Suprapubic skin (tissue), 4 donors: ENCODE measurements around the gene AGBL1. TPM values are rescaled to one million over a fixed set of nuclear protein-coding genes. Genes with fewer than 3 reads are reported as not detected.

ENCODE experiments used
- DNase-seq, 2 donors: peaks; one replicate each; pipeline ENCODE4 v3.0.0-alpha.2; 2019; ENCODE audit warnings: low spot score in 2 of 2
- H3K27ac ChIP-seq: fragments of 200-600 bp; sonication (generic); one replicate; pipeline ENCODE4 v1.5.1; 2019
- H3K27me3 ChIP-seq: fragments of 200-600 bp; sonication (generic); one replicate; pipeline ENCODE4 v1.5.1; 2019
- H3K36me3 ChIP-seq: fragments of 200-600 bp; sonication (generic); one replicate; pipeline ENCODE4 v1.5.1; 2019
- H3K4me1 ChIP-seq: fragments of 200-600 bp; sonication (generic); one replicate; pipeline ENCODE4 v1.5.1; 2019
- H3K4me3 ChIP-seq: fragments of 200-600 bp; sonication (generic); one replicate; pipeline ENCODE4 v1.5.1; 2019; ENCODE audit warnings: mild to moderate bottlenecking
- H3K9me3 ChIP-seq: fragments of 200-600 bp; sonication (generic); one replicate; pipeline ENCODE4 v1.5.1; 2019
- EP300 ChIP-seq: sonication (generic); formaldehyde crosslinking; IDR thresholded peaks from one replicate; pipeline ENCODE4 v1.6.1; 2017; ENCODE audit warnings: antibody characterized with exemption
- POLR2A ChIP-seq, 2 donors: fragments of 450-650 bp; IDR thresholded peaks; one replicate each; pipeline ENCODE4 v1.6.1; 2017; ENCODE audit warnings: antibody characterized with exemption in 2 of 2, mild to moderate bottlenecking in 2 of 2, moderate library complexity in 2 of 2
- POLR2AphosphoS5 ChIP-seq, 3 donors: sonication (generic); formaldehyde crosslinking; IDR thresholded peaks; one replicate each; pipeline ENCODE4 v1.6.1; 2017; ENCODE audit warnings: antibody characterized with exemption in 3 of 3
- WGBS: methylation state at CpG from one replicate; pipeline ENCODE4 v1.1.5; 2018; 5-methylcytosine and 5-hydroxymethylcytosine counted together
- total RNA-seq, 4 donors: library from RNA; depleted of rRNA; stranded (reverse); fragments of >200 nt; gene quantifications; one replicate each; pipeline ENCODE4 v1.1.0, GENCODE V29; 2016
- TF ChIP-seq, protein P1 (sequence below), 2 donors: fragments of 200-600 bp in 1 of 2; fragments of 450-650 bp in 1 of 2; sonication (generic) in 1 of 2; IDR thresholded peaks; one replicate each; pipeline ENCODE4 v1.5.1; 2016 to 2019; ENCODE audit warnings: antibody characterized with exemption in 2 of 2, mild to moderate bottlenecking in 1 of 2, moderate library complexity in 1 of 2

Gene AGBL1
- total RNA-seq = under 1 TPM in 2 of 4 donors, not detected in 2; 0.23 to 0.56 TPM

DNA sequence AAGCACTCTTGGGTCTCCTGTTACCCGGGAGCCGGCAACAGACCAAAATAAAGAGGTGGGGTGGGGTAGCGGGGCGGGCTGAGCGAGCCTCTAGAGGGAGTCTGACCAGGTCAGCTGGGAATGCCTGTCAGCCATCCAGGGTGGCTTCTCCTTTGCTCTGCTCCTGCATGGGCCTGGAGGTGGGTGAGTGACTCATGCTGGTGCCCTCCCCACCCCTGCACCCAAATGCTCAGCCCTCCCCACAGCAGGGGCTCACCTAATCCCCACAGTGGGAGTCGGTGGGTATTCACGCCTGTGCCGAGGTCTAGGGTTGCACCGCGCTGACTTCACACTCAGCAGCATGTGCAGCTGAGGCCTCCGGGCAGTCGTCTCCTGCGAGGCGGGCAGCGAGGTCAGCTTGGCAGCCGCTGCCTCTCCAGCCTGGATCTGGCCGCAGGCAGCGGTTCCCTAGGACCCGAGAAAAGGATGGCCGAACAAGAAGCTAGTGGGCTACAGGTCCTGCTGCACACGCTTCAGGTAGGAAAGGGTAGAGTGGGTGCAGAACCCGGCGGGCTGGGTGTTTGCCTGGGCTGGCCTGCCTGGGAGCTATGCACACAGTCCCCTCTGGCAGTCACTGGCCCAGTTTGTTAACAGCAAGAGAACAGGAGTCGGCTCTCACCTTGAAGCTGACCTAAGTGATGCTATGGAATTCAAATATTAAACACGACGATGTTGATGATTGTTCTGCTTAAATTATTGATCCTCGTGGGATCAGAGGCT is at the start of gene AGBL1:
Gene AGBL1, plus strand, starts transcription at position 364 of the 759 bp plus-strand sequence.
- H3K27ac ChIP-seq = no peak within 1 kb of the TSS

DNA sequence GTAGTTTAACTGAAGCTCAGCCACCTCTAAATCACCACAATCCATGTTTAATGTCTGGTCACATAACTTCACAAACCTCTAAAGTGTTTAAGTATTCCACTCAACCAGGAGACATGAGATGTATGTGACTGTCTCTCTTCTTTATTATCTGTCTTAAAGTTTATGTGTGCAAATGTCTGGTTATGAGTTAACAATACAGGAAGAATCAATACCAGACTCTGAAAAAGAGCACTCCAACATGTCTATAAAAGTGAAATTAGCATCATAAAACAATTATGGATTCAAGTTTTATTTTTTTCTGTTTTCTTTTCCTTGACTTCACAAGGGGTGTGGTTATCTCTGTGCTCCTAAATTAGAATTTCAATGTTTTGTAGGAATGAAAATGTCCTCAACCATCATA is 44.8 kb upstream of the AGBL1 start:
- Histone ChIP-seq H3K9me3 (no peaks in the 10 kb centered on the region), H3K4me3 (no peak overlapping the region), H3K27me3 (no peaks in the 10 kb centered on the region), H3K27ac (no peak overlapping the region), H3K4me1 (no peaks in the 10 kb centered on the region), H3K36me3 (no peaks in the 10 kb centered on the region)
- TF ChIP-seq POLR2AphosphoS5 (IDR thresholded peaks at IDR 0.05) (no peak), EP300 (no peak), POLR2A (IDR thresholded peaks at IDR 0.05) (no peak)
- TF ChIP-seq, protein P1, sequence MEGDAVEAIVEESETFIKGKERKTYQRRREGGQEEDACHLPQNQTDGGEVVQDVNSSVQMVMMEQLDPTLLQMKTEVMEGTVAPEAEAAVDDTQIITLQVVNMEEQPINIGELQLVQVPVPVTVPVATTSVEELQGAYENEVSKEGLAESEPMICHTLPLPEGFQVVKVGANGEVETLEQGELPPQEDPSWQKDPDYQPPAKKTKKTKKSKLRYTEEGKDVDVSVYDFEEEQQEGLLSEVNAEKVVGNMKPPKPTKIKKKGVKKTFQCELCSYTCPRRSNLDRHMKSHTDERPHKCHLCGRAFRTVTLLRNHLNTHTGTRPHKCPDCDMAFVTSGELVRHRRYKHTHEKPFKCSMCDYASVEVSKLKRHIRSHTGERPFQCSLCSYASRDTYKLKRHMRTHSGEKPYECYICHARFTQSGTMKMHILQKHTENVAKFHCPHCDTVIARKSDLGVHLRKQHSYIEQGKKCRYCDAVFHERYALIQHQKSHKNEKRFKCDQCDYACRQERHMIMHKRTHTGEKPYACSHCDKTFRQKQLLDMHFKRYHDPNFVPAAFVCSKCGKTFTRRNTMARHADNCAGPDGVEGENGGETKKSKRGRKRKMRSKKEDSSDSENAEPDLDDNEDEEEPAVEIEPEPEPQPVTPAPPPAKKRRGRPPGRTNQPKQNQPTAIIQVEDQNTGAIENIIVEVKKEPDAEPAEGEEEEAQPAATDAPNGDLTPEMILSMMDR (IDR thresholded peaks at IDR 0.05) = no peak
- DNase-seq = no peak

More for the DNA sequence above, at the start of gene AGBL1:
- DNase-seq = no peak
- Histone ChIP-seq H3K4me3 (no peak within 1 kb of the TSS), H3K36me3 (no peaks in the 10 kb centered on the region), H3K27me3 (no peaks in the 10 kb centered on the region), H3K9me3 (no peaks in the 10 kb centered on the region), H3K4me1 (no peaks in the 10 kb centered on the region)
- TF ChIP-seq EP300 (no peak), POLR2AphosphoS5 (IDR thresholded peaks at IDR 0.05) (no peak), POLR2A (IDR thresholded peaks at IDR 0.05) (no peak)
- TF ChIP-seq, protein P1 (IDR thresholded peaks at IDR 0.05) = no peak
- 76% methylated on average over 23 of the region's 27 CpGs for WGBS

- Histone ChIP-seq H3K36me3 (no peaks in the 10 kb centered on the region), H3K9me3 (no peaks in the 10 kb centered on the region), H3K4me1 (no peaks in the 10 kb centered on the region), H3K27ac (no peak overlapping the region), H3K4me3 (no peak overlapping the region), H3K27me3 (peaks cover 4% of the 10 kb centered on the region)
- DNase-seq = no peak
- TF ChIP-seq EP300 (no peak), POLR2A (IDR thresholded peaks at IDR 0.05) (no peak), POLR2AphosphoS5 (IDR thresholded peaks at IDR 0.05) (no peak)
- TF ChIP-seq, protein P1 (IDR thresholded peaks at IDR 0.05) = no peak
- WGBS = 89% methylated on average over 1 of the region's 1 CpG
Measured at GRCh38 chr15:86036243-86036642, 43.4 kb upstream of the AGBL1 start.

DNA sequence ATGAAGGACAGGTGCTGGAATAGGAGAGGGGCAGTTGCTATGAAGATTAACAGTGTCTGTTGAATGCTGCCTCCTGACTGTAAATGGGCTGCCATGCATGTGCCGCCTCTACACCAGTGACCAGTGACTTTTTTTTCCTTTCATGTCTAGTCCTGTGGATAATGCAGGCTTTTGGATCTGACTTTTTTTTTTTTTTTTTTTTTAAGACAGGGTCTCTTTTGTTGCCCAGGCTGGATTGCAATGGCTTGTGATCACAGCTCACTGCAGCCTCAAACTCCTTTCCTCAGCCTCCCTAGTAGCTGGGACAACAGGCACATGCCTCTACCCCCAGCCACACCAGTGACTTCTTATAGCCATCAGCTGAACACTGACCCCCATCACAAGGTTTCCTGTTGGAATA is 41.2 kb upstream of the AGBL1 start:
- H3K4me1 ChIP-seq = no peaks in the 10 kb centered on the region
- no peaks in the 10 kb centered on the region for H3K36me3 ChIP-seq
- 80% methylated on average over 1 of the region's 1 CpG for WGBS
- peaks cover 4% of the 10 kb centered on the region for H3K27me3 ChIP-seq
- no peak overlapping the region for H3K27ac ChIP-seq
- TF ChIP-seq POLR2A (IDR thresholded peaks at IDR 0.05) (no peak), POLR2AphosphoS5 (IDR thresholded peaks at IDR 0.05) (no peak), EP300 (no peak)
- TF ChIP-seq, protein P1 (IDR thresholded peaks at IDR 0.05) = no peak
- H3K9me3 ChIP-seq = no peaks in the 10 kb centered on the region
- DNase-seq = no peak
- H3K4me3 ChIP-seq = no peak overlapping the region

DNA sequence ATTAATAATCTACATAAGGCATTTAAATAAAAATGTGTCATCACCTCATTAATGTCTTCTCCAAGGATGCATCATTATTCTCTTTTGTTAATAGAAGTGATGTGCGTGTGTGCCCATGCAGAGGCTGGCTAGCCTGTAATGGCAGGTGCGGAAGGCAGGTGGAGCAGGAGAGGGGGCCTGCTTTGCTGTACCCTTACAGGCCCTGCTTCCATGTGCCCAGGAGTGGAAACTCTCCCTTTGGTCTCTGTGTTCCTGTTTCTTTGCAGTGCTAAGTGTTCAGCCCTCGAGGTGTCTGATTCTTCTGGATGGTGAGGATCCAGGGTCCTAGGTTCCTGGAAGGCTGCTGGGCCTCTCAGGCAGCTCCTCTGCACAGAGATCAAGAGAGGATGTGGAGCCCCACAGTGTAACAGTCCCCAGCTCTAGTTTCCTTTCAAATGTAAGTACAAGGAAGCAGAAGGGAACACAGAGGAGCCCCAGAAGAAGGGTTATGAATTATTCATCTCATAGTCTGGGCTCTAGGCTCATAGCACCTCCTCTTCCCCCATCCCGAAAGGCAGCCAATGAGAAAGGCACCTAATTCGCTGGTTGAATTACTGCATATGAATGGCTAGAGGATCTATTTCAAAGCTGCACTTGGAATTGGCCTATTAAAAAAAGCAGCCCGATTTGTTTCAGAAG is 39.2 kb upstream of the AGBL1 start:
- Histone ChIP-seq H3K27ac (no peak overlapping the region), H3K4me3 (no peak overlapping the region), H3K36me3 (no peaks in the 10 kb centered on the region), H3K4me1 (no peaks in the 10 kb centered on the region), H3K9me3 (no peaks in the 10 kb centered on the region), H3K27me3 (peaks cover 4% of the 10 kb centered on the region)
- WGBS = 63% methylated on average over 5 of the region's 6 CpGs
- DNase-seq = no peak
- TF ChIP-seq POLR2A (IDR thresholded peaks at IDR 0.05) (no peak), EP300 (no peak), POLR2AphosphoS5 (IDR thresholded peaks at IDR 0.05) (no peak)
- TF ChIP-seq, protein P1 (IDR thresholded peaks at IDR 0.05) = no peak
